Muscle layer of duodenum (tissue), 2 donors: ENCODE data around the gene ZFP28.

Experiments used
- H3K27ac ChIP-seq: one replicate; pipeline ENCODE4 v1.7.0; 2013; ENCODE audit warnings: mild to moderate bottlenecking, low read length
- H3K27me3 ChIP-seq: one replicate; pipeline ENCODE4 v1.7.0; 2013; ENCODE audit warnings: low read depth, mild to moderate bottlenecking, control low read depth, low read length
- H3K36me3 ChIP-seq, 2 donors: one replicate each; pipeline ENCODE4 v1.7.0; 2013; ENCODE audit warnings: low read length in 2 of 2, control low read depth in 1 of 2, mild to moderate bottlenecking in 1 of 2; ENCODE audit not compliant: insufficient read depth in 2 of 2, control insufficient read depth in 1 of 2
- H3K4me1 ChIP-seq, 2 donors: one replicate each; pipeline ENCODE4 v1.7.0; 2013; ENCODE audit warnings: low read length in 2 of 2, mild to moderate bottlenecking in 2 of 2, control low read depth in 1 of 2, moderate library complexity in 1 of 2; ENCODE audit not compliant: insufficient read depth in 2 of 2, control insufficient read depth in 1 of 2
- H3K4me3 ChIP-seq, 2 donors: one replicate each; pipeline ENCODE4 v1.7.0; 2013; ENCODE audit warnings: low read length in 2 of 2, low read depth in 1 of 2, mild to moderate bottlenecking in 1 of 2
- H3K9me3 ChIP-seq, 2 donors: one replicate each; pipeline ENCODE4 v1.7.0; 2013; ENCODE audit warnings: low read length in 2 of 2, control low read depth in 1 of 2, mild to moderate bottlenecking in 1 of 2; ENCODE audit not compliant: control insufficient read depth in 1 of 2
- donor health status: healthy.

Gene ZFP28

GRCh38 chr19:56538761-56539263 is at the start of gene ZFP28:
TSS of gene ZFP28 (plus strand) at chr19:56538948. CDS start at chr19:56539019, 71 bp downstream.
- Histone ChIP-seq H3K27me3 (no peaks in the 10 kb centered on the region), H3K4me3 (peak within 1 kb of the TSS; percentile 69 to 88), H3K9me3 (peaks cover 24 to 46% of the 10 kb centered on the region in 2 donors), H3K36me3 (peaks cover 0 to 37% of the 10 kb centered on the region in 2 donors), H3K27ac (no peak within 1 kb of the TSS), H3K4me1 (peaks cover 0 to 14% of the 10 kb centered on the region in 2 donors)

- H3K27me3 ChIP-seq, result no peaks in the 10 kb centered on the region
- no peaks in the 10 kb centered on the region for H3K4me1 ChIP-seq
- H3K4me3 ChIP-seq, result no peak overlapping the region
- H3K36me3 ChIP-seq, result peaks cover 0 to 44% of the 10 kb centered on the region in 2 donors
- peaks cover 44 to 76% of the 10 kb centered on the region in 2 donors for H3K9me3 ChIP-seq
- no peak overlapping the region for H3K27ac ChIP-seq
Observed at GRCh38 chr19:56491399-56491798, 47.3 kb upstream of the ZFP28 start.

GRCh38 chr19:56504581-56504980 is 34.2 kb upstream of the ZFP28 start:
- Histone ChIP-seq H3K9me3 (peaks cover 17 to 18% of the 10 kb centered on the region in 2 donors), H3K27ac (no peak overlapping the region), H3K4me1 (peaks cover 4 to 8% of the 10 kb centered on the region in 2 donors), H3K4me3 (no peak overlapping the region), H3K27me3 (no peaks in the 10 kb centered on the region), H3K36me3 (peaks cover 0 to 7% of the 10 kb centered on the region in 2 donors)

- peak within 1 kb of the TSS; percentile 66 for H3K27ac ChIP-seq
- peaks cover 8 to 15% of the 10 kb centered on the region in 2 donors for H3K9me3 ChIP-seq
- no peaks in the 10 kb centered on the region for H3K27me3 ChIP-seq
- peak within 1 kb of the TSS; percentile 82 to 86 for H3K4me3 ChIP-seq
- peaks cover 4 to 8% of the 10 kb centered on the region in 2 donors for H3K4me1 ChIP-seq
- H3K36me3 ChIP-seq, result peaks cover 0 to 9% of the 10 kb centered on the region in 2 donors
Observed at GRCh38 chr19:56507446-56508289, 31.1 kb upstream of the ZFP28 start, which contains the start of gene ZNF471. TSS of gene ZNF471 (plus strand) at chr19:56507855. CDS start at chr19:56511572, 3,717 bp downstream.

DNA sequence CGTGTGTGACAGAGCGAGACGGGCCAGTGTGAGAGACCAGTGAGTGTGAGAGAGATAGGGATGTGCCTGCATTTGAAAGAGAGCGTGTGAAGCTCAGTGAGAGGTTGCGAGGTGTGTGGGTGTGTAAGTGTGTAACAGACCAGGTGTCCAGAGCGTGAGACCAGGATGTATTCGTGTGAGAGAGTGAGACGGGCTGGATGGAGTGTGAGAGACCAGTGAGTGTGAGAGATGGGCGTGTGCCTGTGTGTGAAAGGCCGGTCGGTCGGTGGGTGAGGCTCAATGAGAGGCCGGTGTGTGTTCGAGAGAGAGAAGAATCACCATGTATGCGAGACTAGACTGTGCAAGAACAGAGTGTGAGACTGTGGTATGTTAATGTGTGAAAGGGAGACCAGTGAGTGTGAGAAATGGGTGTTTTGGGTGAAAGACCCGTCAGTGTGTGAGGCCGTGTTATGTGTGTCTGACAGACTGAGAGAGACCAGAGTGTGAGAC is 30.4 kb upstream of the ZFP28 start:
- H3K9me3 ChIP-seq, result peaks cover 11 to 15% of the 10 kb centered on the region in 2 donors
- peaks cover 0 to 16% of the 10 kb centered on the region in 2 donors for H3K36me3 ChIP-seq
- no peaks in the 10 kb centered on the region for H3K27me3 ChIP-seq
- peaks cover 4 to 8% of the 10 kb centered on the region in 2 donors for H3K4me1 ChIP-seq
- H3K27ac ChIP-seq, result peak overlapping the region; percentile 66
- H3K4me3 ChIP-seq, result peak overlapping the region; percentile 82 to 86

DNA sequence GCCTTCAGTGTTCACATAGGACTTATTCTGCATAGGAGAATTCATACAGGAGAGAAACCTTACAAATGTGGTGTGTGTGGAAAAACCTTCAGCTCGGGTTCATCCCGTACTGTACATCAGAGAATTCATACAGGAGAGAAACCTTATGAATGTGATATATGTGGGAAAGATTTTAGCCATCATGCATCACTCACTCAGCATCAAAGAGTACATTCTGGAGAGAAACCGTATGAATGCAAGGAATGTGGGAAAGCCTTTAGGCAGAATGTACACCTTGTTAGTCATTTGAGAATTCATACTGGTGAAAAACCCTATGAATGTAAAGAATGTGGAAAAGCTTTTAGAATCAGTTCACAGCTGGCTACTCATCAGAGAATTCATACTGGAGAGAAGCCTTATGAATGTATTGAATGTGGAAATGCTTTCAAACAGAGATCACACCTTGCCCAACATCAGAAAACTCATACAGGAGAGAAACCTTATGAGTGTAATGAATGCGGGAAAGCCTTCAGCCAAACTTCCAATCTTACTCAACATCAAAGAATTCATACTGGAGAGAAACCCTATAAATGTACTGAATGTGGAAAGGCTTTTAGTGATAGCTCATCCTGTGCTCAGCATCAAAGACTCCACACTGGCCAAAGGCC is 13.4 kb upstream of the ZFP28 start:
- peaks cover 53 to 94% of the 10 kb centered on the region in 2 donors for H3K9me3 ChIP-seq
- H3K4me1 ChIP-seq, result no peaks in the 10 kb centered on the region
- H3K27me3 ChIP-seq, result no peaks in the 10 kb centered on the region
- peak overlapping the region; percentile 16 to 49 for H3K4me3 ChIP-seq
- peaks cover 9 to 64% of the 10 kb centered on the region in 2 donors for H3K36me3 ChIP-seq
- H3K27ac ChIP-seq, result no peak overlapping the region

DNA sequence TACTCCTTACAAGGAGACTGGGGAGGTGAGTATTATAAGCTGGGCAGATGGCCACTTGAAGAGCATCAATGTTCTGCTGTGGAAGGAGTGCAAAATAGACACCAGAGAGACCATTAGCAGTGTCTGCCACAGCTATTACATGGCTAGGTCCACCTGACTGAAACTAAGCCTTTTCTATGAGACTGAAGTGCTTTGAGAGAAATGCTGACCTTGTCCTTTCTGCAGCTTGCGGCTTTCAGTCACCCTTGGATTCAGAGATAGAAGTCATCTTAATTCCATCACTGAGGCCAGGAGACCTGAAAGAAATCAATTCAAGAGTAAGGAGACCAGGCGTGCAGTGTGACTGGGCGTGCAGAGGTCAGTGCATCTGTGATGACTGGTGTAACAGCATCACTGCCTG is 1.3 kb upstream of the ZFP28 start:
- H3K27ac ChIP-seq, result no peak overlapping the region
- H3K36me3 ChIP-seq, result peaks cover 0 to 26% of the 10 kb centered on the region in 2 donors
- H3K27me3 ChIP-seq, result no peaks in the 10 kb centered on the region
- peaks cover 0 to 14% of the 10 kb centered on the region in 2 donors for H3K4me1 ChIP-seq
- H3K9me3 ChIP-seq, result peaks cover 28 to 50% of the 10 kb centered on the region in 2 donors
- peak overlapping the region; percentile 69 to 88 for H3K4me3 ChIP-seq

DNA sequence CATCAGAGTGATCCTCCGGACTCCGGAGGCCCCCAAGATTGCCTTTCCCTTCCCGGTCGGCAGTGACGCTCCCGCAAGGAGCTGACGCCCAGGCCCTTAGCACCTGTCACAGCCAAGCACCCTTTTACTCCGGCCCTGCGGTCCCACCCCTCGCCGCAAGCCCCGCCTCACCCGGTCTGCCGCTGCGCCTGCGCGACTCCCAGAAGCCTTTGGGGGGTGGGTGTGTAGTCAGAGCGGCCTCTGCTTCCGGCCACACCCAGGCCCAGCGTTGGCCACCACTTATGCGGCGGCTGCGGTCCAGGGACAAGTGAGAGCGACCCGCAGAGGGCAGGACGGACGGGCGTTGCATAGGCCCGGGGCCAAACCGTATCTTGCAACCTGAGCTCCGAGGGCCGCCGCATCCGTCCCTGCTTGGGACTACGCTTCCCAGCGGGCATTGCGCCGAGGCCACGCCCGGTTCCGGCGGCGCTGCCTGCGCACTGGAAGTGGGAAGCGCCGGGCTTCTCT is 441 bp upstream of the ZFP28 start:
- peaks cover 27 to 46% of the 10 kb centered on the region in 2 donors for H3K9me3 ChIP-seq

DNA sequence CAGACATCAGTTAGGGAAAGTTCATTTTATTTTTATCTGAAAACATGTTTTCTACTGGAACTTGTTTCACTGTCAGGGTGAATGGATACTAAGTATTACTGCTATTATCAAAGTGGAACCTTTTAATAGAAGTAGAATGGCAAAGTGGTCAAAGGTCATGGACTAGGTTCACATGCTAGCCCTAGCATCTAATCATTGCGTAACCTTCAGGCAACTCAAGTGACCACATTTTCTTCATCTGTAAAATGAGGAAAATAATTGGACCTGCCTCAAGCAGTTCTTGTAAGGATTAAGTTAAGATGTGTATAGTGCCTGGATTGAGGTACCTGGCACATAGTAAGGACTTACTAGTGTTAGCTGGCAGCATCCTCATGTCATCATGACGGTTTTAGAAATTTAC is 5.0 kb downstream of the ZFP28 start:
- Histone ChIP-seq H3K9me3 (peaks cover 51 to 71% of the 10 kb centered on the region in 2 donors), H3K36me3 (peaks cover 14 to 83% of the 10 kb centered on the region in 2 donors), H3K27me3 (no peaks in the 10 kb centered on the region), H3K4me1 (peaks cover 0 to 11% of the 10 kb centered on the region in 2 donors), H3K4me3 (peak overlapping the region in 1 of 2 donors; percentile 19), H3K27ac (no peak overlapping the region)

More for the DNA sequence above, 441 bp upstream of the ZFP28 start:
- H3K4me1 ChIP-seq, result peaks cover 0 to 14% of the 10 kb centered on the region in 2 donors
- H3K27ac ChIP-seq, result no peak overlapping the region
- no peaks in the 10 kb centered on the region for H3K27me3 ChIP-seq
- peaks cover 0 to 32% of the 10 kb centered on the region in 2 donors for H3K36me3 ChIP-seq
- peak overlapping the region; percentile 69 to 88 for H3K4me3 ChIP-seq

DNA sequence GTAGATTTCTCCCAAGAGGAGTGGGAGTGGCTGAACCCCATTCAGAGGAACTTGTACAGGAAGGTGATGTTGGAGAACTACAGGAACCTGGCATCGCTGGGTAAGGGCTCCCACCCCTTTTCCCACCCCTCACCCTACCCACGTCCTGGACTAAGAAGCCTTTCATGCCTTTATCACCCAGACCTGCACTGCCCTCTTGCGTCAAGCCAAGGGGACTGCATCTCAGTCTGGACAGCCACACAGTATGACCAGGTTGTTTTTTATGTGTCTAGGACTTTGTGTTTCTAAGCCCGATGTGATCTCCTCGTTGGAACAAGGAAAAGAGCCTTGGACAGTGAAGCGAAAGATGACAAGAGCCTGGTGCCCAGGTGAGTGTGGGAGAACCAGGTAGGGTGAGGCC is 8.8 kb downstream of the ZFP28 start:
- Histone ChIP-seq H3K4me1 (no peaks in the 10 kb centered on the region), H3K36me3 (peaks cover 35 to 92% of the 10 kb centered on the region in 2 donors), H3K27me3 (no peaks in the 10 kb centered on the region), H3K4me3 (peak overlapping the region; percentile 38 to 54), H3K9me3 (peaks cover 68 to 85% of the 10 kb centered on the region in 2 donors), H3K27ac (no peak overlapping the region)
